Right cardiac atrium (tissue), 5 donors: Measurements from ENCODE around the gene STX11. TPM values are rescaled to one million over a fixed set of nuclear protein-coding genes. Genes with fewer than 3 reads are reported as not detected.
"Not testable (repeated sequence)": the region's sequence is repeated elsewhere in the genome, so short reads cannot be mapped to it uniquely, and the experiment has no call there.

Source experiments
- ATAC-seq, 2 donors: fragments of 200-7000 bp; cut with Tn5 transposase; one replicate each; pipeline versions ENCODE4 v1.8.0 to v1.9.1; 2020; ENCODE audit warnings: moderate library complexity in 2 of 2, mild to moderate bottlenecking in 1 of 2
- DNase-seq, 3 donors: peaks; one replicate each; pipeline ENCODE4 v3.0.0-alpha.2; 2020
- H3K27ac ChIP-seq: one replicate; pipeline ENCODE4 v1.5.1; 2013; ENCODE audit warnings: mild to moderate bottlenecking, low read length, control low read depth, moderate library complexity
- H3K27me3 ChIP-seq: one replicate; pipeline ENCODE4 v1.6.1; 2013; ENCODE audit not compliant: control insufficient read depth, insufficient read depth
- H3K4me1 ChIP-seq: one replicate; pipeline ENCODE4 v1.6.1; 2013; ENCODE audit warnings: low read length; ENCODE audit not compliant: control insufficient read depth, insufficient read depth
- H3K4me3 ChIP-seq: one replicate; pipeline ENCODE4 v1.5.1; 2013; ENCODE audit warnings: low read length, control low read depth
- H3K9me3 ChIP-seq: one replicate; pipeline ENCODE4 v1.6.1; 2013; ENCODE audit warnings: low read length; ENCODE audit not compliant: control insufficient read depth
- WGBS: extraction: QIAGEN DNeasy Blood & Tissue Kit; methylation state at CpG from one replicate; pipeline ENCODE4 v1.1.7; 2013; 5-methylcytosine and 5-hydroxymethylcytosine counted together
- intact Hi-C, 4 donors: fragments of 100-400 bp; cut with DNase I; formaldehyde crosslinking; loops; one replicate each; pipeline versions ENCODE4 v1.11.0 to v1.14.0; 2022 to 2023
- polyA plus RNA-seq: library from polyadenylated mRNA; stranded (reverse); fragments of 200-250 nt; gene quantifications from one replicate; pipeline ENCODE4 v1.2.3, GENCODE V29; 2013
- total RNA-seq, 4 donors: library from RNA; stranded (reverse); fragmentation: NEBNext Ultra II Directional; extraction: Animal tissue kit (Norgen Biotek cat#: 25700); gene quantifications; one replicate each; pipeline ENCODE4 v1.2.1, GENCODE V29; 2021
- donor health status: healthy with polysubstance abuse.
- donor health status: DM: no; HTN: yes; CAD: no.
- donor health status: DM: no; HTN: no; CAD: no.
- donor health status: DM: no; HTN: yes; CAD: no; lungs with severe emphysema.
- donor health status: DM: yes; HTN: yes; CAD: no.

The STX11 gene
- total and polyA plus RNA-seq, 5 donors, result 1.5 to 6.8 (median 3.1) TPM

DNA sequence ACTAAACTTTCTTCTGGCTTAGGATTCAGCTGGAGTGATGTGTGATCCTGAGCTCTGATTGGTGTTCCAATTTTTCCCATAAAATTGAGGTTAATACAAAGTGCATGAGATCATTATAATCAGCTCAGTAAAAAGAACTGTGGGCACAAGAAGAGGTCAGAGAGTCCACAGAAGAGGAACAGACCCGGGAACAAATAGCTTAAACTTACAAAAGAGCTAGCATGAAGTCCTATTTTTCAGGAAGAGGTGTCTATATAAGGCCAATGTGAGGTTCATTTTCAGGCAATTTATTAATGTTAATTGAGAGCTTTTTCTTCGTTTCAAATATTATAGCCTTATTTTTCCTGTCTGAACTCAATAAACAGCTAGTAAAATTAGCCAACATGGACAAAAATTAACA, 26.9 kb upstream of the STX11 start:
- 63% methylated on average over 2 of the region's 2 CpGs for WGBS
- Histone ChIP-seq H3K27me3 (no peaks in the 10 kb centered on the region), H3K9me3 (no peaks in the 10 kb centered on the region), H3K4me1 (no peaks in the 10 kb centered on the region), H3K27ac (no peak overlapping the region), H3K4me3 (no peak overlapping the region)
- DNase-seq (no peak), ATAC-seq (no peak)
- intact Hi-C loops, result no loop called here

DNA sequence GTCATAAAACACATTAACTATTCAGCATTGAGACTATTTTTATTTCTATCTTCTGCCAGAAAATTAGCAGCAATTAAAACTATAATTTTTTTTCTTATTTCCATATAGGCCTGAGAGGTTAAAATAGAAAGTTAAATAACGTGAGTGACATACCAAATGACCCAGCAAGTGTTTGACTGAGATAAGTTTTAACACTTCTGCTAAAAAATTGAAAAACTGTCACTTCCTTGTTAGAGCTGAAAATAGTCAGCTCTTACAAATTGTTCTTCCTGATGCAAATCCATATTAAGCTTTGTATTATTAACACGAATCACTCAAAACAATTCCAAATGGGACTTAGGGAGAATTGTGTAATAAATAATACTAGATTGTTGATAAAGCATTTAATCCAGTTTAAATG, 26.5 kb upstream of the STX11 start:
- intact Hi-C loops, result no loop called here
- no peak overlapping the region for H3K27ac ChIP-seq
- 37% methylated on average over 2 of the region's 2 CpGs for WGBS

DNA sequence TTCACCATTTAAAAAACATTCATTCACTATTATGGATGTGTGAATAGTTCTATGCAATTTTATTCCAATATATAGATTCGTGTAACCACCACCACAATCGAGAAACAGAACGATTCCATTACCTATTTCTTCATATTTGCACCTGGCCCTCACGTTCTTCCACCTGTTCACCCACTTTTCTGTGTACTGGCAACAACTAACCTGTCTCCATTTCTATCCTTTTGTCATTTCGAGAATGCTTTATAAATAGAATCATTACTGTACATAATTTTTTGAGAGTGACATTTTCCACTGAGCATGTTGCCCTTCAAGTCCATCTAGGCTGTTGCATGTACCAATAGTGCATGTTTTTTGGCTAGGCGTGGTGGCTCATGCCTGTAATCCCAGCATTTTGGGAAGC, 23.2 kb upstream of the STX11 start:
- intact Hi-C loops, result no loop called here
- 85% methylated on average over 6 of the region's 6 CpGs for WGBS
- no peak for DNase-seq

More for the DNA sequence above, 26.5 kb upstream of the STX11 start:
- Histone ChIP-seq H3K4me3 (no peak overlapping the region), H3K9me3 (no peaks in the 10 kb centered on the region), H3K27me3 (no peaks in the 10 kb centered on the region), H3K4me1 (no peaks in the 10 kb centered on the region)
- no peak for ATAC-seq
- no peak for DNase-seq

DNA sequence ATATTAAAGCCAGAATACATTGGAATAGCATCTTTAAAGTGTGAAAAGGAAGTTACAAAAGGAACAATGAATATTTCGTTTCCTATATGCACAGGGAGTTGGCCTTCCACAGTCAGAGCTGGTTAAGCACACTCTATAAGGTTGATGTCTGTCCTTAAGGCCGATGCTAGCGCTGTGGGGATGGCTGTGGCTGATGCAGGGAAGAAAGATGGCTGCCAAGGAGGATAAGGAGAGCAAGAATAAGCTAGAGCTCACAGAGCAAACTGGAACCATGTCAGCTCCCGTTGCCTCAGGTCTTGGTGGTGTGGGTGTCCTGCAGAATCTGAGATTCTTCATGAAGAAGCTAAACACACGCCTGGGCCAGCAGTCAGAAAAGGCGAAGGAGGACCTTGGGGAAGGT, 20.8 kb upstream of the STX11 start:
- WGBS, result 88% methylated on average over 6 of the region's 6 CpGs
- H3K4me1 ChIP-seq, result no peaks in the 10 kb centered on the region
- intact Hi-C loops, result no loop called here
- H3K27ac ChIP-seq, result no peak overlapping the region
- no peak for ATAC-seq
- H3K27me3 ChIP-seq, result no peaks in the 10 kb centered on the region
- H3K4me3 ChIP-seq, result no peak overlapping the region
- DNase-seq, result no peak
- no peaks in the 10 kb centered on the region for H3K9me3 ChIP-seq

More for the DNA sequence above, 23.2 kb upstream of the STX11 start:
- Histone ChIP-seq H3K4me1 (no peaks in the 10 kb centered on the region), H3K27ac (no peak overlapping the region), H3K4me3 (no peak overlapping the region), H3K9me3 (no peaks in the 10 kb centered on the region), H3K27me3 (no peaks in the 10 kb centered on the region)
- ATAC-seq, result no peak

DNA sequence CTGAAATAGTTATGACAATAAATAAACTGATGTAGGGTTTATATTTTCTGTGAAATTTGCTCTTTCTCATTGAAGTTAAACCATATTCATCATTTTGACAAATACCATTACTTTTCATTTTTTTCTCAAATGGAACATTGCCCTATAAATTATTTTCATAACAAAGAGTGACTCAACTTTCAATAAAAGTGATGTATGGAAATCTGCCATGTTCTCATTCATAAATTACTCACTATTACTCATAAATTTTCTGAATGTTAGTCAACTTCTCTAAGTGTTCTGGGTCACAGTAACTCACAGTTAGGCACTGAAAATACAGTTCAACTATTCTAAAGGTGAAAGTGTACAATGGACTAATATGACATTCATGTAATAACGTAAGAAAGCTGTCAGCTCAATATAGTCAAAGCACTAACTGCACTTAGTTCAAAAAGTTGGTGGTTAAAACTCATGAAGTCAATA, 19.0 kb upstream of the STX11 start:
- H3K27me3 ChIP-seq, result no peaks in the 10 kb centered on the region
- H3K4me1 ChIP-seq, result no peaks in the 10 kb centered on the region
- no peaks in the 10 kb centered on the region for H3K9me3 ChIP-seq
- ATAC-seq (no peak), DNase-seq (no peak)
- WGBS, result 84% methylated on average over 1 of the region's 1 CpG
- intact Hi-C loops, result no loop called here
- no peak overlapping the region for H3K27ac ChIP-seq
- H3K4me3 ChIP-seq, result no peak overlapping the region

DNA sequence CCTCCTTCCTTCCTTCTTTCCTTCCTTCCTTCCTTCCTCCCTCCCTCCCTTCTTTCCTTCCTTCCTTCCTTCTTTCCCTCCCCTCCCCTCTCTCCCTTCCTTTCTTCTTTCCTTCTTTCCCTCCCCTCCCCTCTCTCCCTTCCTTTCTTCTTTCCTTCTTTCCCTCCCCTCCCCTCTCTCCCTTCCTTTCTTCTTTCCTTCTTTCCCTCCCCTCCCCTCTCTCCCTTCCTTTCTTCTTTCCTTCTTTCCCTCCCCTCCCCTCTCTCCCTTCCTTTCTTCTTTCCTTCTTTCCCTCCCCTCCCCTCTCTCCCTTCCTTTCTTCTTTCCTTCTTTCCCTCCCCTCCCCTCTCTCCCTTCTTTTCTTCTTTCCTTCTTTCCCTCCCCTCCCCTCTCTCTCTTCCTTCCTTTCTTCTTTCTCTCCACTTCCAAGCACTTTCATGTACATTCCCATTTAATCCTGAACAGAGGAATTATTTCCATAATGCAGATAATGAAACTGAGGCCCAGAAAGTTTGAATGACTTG, 18.1 kb upstream of the STX11 start:
- DNase-seq, ATAC-seq, H3K9me3 ChIP-seq, H3K27me3 ChIP-seq, H3K27ac ChIP-seq, H3K4me3 ChIP-seq, H3K4me1 ChIP-seq, intact Hi-C loops: not testable (repeated sequence)

DNA sequence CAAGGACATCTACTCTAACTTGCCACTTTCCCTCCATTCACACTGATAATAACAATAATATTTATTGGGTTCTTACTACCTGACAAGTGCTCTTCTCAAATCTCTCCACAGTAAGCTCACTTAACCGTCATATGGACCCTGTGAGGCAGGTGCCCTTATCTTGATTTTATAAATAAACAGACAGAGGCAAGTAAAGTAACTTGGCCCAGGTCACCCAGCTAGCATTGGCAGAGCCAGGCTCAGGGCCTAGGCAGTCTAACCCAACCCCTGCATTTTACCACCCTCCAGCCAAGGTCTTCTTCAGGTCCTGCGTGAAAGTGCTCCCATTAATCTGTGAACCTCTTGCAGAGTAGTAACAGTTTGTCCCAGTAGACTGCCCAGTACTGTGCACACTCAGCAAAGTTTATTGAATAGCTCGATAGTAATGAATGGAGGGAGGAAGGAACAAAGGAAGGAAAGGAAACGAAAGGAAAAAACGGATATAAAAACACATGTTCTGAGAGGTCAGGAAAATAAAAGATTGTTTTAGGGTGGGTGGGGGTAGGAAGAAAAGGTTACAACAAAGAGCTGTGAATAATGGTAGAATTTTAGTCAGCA, 17.0 kb upstream of the STX11 start:
- WGBS, result 72% methylated on average over 5 of the region's 5 CpGs
- H3K27ac ChIP-seq, result no peak overlapping the region
- H3K4me1 ChIP-seq, result no peaks in the 10 kb centered on the region
- H3K27me3 ChIP-seq, result no peaks in the 10 kb centered on the region
- DNase-seq (no peak), ATAC-seq (no peak)
- no peak overlapping the region for H3K4me3 ChIP-seq
- intact Hi-C loops, result no loop called here
- no peaks in the 10 kb centered on the region for H3K9me3 ChIP-seq

DNA sequence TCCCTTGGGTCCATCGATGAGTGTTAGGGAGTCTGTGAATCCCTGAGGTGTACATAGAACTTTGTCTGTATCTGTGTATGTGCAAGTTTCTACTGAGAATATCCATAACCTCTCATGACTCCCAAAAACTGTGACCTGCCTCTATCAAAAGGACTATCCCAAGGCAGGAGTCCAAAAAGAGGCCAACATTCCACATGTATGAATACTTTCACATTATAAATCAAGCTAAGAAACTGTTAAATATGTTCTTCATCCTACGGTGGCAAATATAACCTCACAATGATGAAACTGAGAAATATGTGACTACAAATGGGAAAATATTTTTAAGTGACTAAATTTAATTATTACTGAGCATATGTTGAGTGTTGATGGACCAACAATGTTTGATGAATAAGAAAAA, 16.1 kb upstream of the STX11 start:
- no peak for DNase-seq
- intact Hi-C loops, result no loop called here
- H3K27me3 ChIP-seq, result no peaks in the 10 kb centered on the region
- H3K4me1 ChIP-seq, result no peaks in the 10 kb centered on the region
- ATAC-seq, result no peak
- no peaks in the 10 kb centered on the region for H3K9me3 ChIP-seq
- H3K27ac ChIP-seq, result no peak overlapping the region
- no peak overlapping the region for H3K4me3 ChIP-seq
- 91% methylated on average over 2 of the region's 2 CpGs for WGBS

DNA sequence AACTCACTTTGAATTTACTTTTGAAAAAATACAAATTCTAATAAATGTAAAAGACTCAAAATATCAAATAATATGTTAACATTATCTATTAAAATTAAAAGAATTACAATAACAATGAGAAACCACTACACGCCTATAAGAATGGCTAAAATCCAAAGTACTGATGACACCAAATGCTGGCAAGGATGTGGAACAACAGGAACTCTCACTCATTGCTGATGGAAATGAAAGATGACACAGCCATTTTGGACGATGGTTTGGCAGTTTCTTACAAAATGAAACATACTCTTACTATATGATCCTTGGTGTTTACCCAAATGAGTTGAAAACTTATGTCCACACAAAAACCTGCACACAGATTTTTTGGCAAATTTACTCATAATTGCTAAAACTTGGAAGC, 15.6 kb upstream of the STX11 start:
- WGBS, result 59% methylated on average over 2 of the region's 2 CpGs
- no peaks in the 10 kb centered on the region for H3K27me3 ChIP-seq

DNA sequence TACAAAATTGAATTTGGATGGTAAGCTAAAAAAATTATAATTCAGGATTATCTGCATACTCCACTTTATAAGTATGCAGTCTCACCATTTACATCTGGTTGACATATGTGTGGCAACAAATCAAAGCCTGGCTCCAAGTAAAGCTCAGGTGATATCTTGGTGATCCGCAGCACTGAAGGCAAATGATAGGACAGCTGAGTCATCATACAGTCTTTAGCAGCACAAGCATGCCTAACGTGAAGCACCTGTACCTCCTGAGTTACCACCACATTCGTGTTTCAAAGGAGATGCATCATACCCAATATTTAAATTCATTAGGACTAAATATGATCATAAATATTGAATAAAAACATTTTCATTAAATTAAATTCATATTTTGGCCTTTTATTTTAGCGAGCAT, 11.8 kb upstream of the STX11 start:
- DNase-seq, result no peak
- Histone ChIP-seq H3K27me3 (no peaks in the 10 kb centered on the region), H3K9me3 (no peaks in the 10 kb centered on the region), H3K4me1 (no peaks in the 10 kb centered on the region), H3K27ac (no peak overlapping the region), H3K4me3 (no peak overlapping the region)
- WGBS, result 87% methylated on average over 4 of the region's 4 CpGs
- ATAC-seq, result no peak
- intact Hi-C loops, result no loop called here

More for the DNA sequence above, 15.6 kb upstream of the STX11 start:
- Histone ChIP-seq H3K4me1 (no peaks in the 10 kb centered on the region), H3K27ac (no peak overlapping the region), H3K4me3 (no peak overlapping the region), H3K9me3 (no peaks in the 10 kb centered on the region)
- intact Hi-C loops, result no loop called here
- no peak for DNase-seq
- no peak for ATAC-seq

DNA sequence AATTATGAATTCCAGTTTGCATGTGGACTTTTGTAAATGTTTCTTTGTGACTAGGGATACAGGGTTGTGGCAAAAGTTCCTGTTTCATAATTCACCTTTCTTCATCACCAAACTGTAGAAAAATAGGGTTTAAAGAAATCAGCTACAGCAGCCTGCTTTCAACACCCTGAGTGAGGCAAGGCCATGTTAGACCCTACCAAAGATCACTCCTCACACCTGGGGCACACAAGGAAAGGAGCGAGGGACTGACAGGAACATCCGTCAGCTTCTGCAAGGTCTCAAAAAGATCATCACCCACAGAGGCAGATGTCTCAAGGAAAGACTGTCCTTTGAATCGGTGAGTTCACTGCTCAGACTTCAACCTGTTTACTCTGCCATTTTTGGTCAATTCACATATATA, 10.5 kb upstream of the STX11 start:
- no peak for ATAC-seq
- no peaks in the 10 kb centered on the region for H3K27me3 ChIP-seq
- H3K4me3 ChIP-seq, result no peak overlapping the region
- intact Hi-C loops, result no loop called here
- DNase-seq, result no peak
- no peaks in the 10 kb centered on the region for H3K9me3 ChIP-seq
- no peak overlapping the region for H3K27ac ChIP-seq
- 91% methylated on average over 3 of the region's 3 CpGs for WGBS
- H3K4me1 ChIP-seq, result no peaks in the 10 kb centered on the region

DNA sequence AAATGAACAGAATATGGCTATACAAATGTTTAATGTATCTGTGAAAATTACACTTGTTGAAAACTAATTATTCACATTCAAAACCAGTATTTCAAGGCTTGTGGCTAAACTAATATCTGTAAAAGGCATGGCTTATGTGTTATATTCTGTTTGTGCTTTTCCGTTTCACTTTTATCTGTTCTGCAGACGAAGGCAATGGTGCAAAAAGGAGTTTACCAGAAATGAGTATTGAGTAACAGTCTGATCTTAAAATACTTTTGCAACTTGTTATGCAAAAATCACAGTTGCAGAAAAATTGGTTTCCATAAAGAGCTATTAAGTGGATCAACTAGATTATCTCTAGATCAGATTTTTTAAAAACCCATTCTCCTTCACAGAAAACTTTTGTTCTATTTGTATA, 9.4 kb upstream of the STX11 start:
- DNase-seq (no peak), ATAC-seq (no peak)
- Histone ChIP-seq H3K4me3 (no peak overlapping the region), H3K9me3 (no peaks in the 10 kb centered on the region), H3K4me1 (no peaks in the 10 kb centered on the region), H3K27ac (no peak overlapping the region), H3K27me3 (no peaks in the 10 kb centered on the region)
- intact Hi-C loops, result no loop called here
- 80% methylated on average over 2 of the region's 2 CpGs for WGBS
